ENCODE results near the gene POLQ.

DNA sequence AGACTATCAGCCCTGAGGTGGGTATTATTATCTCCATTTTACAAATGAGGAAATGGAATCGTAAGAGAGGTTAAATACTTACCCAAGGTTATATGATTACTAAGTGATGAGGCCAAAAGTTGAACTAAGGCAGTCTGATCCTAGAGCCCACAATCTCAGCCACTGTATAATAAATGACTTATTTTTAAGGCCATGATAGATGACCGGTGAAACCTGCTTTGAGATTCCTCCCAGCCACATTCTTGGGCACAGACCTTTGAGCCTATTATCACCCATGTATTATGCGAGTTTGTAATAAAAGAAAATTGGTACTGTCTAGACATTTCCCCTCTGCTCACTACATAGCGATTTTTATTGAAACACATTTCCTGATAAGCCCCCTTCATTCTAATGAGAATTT, 37.4 kb downstream of the POLQ start:
- no peak for TF ChIP-seq POLR2A (IDR thresholded peaks at IDR 0.05)
- TF ChIP-seq, protein P1, sequence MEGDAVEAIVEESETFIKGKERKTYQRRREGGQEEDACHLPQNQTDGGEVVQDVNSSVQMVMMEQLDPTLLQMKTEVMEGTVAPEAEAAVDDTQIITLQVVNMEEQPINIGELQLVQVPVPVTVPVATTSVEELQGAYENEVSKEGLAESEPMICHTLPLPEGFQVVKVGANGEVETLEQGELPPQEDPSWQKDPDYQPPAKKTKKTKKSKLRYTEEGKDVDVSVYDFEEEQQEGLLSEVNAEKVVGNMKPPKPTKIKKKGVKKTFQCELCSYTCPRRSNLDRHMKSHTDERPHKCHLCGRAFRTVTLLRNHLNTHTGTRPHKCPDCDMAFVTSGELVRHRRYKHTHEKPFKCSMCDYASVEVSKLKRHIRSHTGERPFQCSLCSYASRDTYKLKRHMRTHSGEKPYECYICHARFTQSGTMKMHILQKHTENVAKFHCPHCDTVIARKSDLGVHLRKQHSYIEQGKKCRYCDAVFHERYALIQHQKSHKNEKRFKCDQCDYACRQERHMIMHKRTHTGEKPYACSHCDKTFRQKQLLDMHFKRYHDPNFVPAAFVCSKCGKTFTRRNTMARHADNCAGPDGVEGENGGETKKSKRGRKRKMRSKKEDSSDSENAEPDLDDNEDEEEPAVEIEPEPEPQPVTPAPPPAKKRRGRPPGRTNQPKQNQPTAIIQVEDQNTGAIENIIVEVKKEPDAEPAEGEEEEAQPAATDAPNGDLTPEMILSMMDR (IDR thresholded peaks at IDR 0.05), result no peak
